Stimulated activated CD4-positive, alpha-beta T cell treated with anti-CD3 and anti-CD28 coated beads, TNF-alpha, amount 100 ng/mL, for 48 hours (primary cell): ENCODE results near the gene PICALM.
"Not testable (repeated sequence)": the region's sequence is repeated elsewhere in the genome, so short reads cannot be mapped to it uniquely, and the experiment has no call there.

Source experiments
- DNase-seq, 3 donors: peaks; one replicate each; pipeline ENCODE4 v3.0.0-alpha.2; 2020; ENCODE audit warnings: low read depth in 3 of 3

Gene PICALM

GRCh38 chr11:85941380-85941973, 127.4 kb downstream of the PICALM start:
- DNase-seq = peak in 2 of 3 donors; percentile 18 to 26

GRCh38 chr11:85939099-85940015, 129.5 kb downstream of the PICALM start:
- DNase-seq = no peak

- no peak for DNase-seq
Measured at GRCh38 chr11:85937835-85938234, 131.0 kb downstream of the PICALM start.

- DNase-seq = no peak
Measured at GRCh38 chr11:85935751-85936150, 133.1 kb downstream of the PICALM start.

- DNase-seq = no peak
Measured at GRCh38 chr11:85934596-85935169, 134.2 kb downstream of the PICALM start.

GRCh38 chr11:85930879-85931366, 138.0 kb downstream of the PICALM start:
- no peak for DNase-seq

- DNase-seq = not testable (repeated sequence)
Measured at GRCh38 chr11:85926653-85927214, 142.2 kb downstream of the PICALM start.

- no peak for DNase-seq
Measured at GRCh38 chr11:85923455-85923854, 145.4 kb downstream of the PICALM start.

GRCh38 chr11:85922367-85922766, 146.5 kb downstream of the PICALM start:
- no peak for DNase-seq

- no peak for DNase-seq
Measured at GRCh38 chr11:85918910-85919794, 149.7 kb downstream of the PICALM start.

- DNase-seq = no peak
Measured at GRCh38 chr11:85914425-85914824, 154.5 kb downstream of the PICALM start.

- no peak for DNase-seq
Measured at GRCh38 chr11:85913513-85913912, 155.4 kb downstream of the PICALM start.

GRCh38 chr11:85912414-85912813, 156.5 kb downstream of the PICALM start:
- DNase-seq = no peak
